ENCODE data around the gene PAGE4. TPM values are rescaled to one million over a fixed set of nuclear protein-coding genes. Genes with fewer than 3 reads are reported as not detected.

PAGE4 gene
- polyA plus RNA-seq, 1 of the 3 experiments (the other 2 are of a cell fraction): not detected

GRCh38 chrX:49838374-49838773, 9.3 kb downstream of the PAGE4 start:
- Histone ChIP-seq H2AFZ (ENCODE audit: low read depth) (no peak overlapping the region), H3K4me1 (ENCODE audit: control insufficient read depth in 1 of 2, insufficient read depth in 2 of 2, low read depth in 1 of 2, low read length in 1 of 2) (no peaks in the 10 kb centered on the region; a peak in 1 of 4 replicates), H3K36me3 (replicated peaks in 1 of 2; ENCODE audit: control insufficient read depth in 1 of 2, insufficient read depth in 2 of 2, low read length in 1 of 2) (no peaks in the 10 kb centered on the region), H4K20me1 (ENCODE audit: insufficient read depth) (no peaks in the 10 kb centered on the region), H3K9ac (no peak overlapping the region), H3F3A (replicated peaks; ENCODE audit: insufficient read depth) (no peaks in the 10 kb centered on the region), H3K4me3 (ENCODE audit: low read depth in 2 of 2, low read length in 1 of 2) (no peak overlapping the region), H3K9me2 (no peaks in the 10 kb centered on the region), H3K79me2 (ENCODE audit: insufficient read depth) (no peaks in the 10 kb centered on the region), H3K27me3 (ENCODE audit: insufficient read depth) (no peaks in the 10 kb centered on the region; the same call in 1 of the 2 replicates), H3K9me3 (no peaks in the 10 kb centered on the region), H3K4me2 (no peak overlapping the region), H3K27ac (ENCODE audit: low read depth in 2 of 2, low read length in 1 of 2) (no peak overlapping the region)
- no peak for TF ChIP-seq TEAD4 (IDR thresholded peaks at IDR 0.05; ENCODE audit: borderline replicate concordance, insufficient read depth)
- TF ChIP-seq, protein P1, sequence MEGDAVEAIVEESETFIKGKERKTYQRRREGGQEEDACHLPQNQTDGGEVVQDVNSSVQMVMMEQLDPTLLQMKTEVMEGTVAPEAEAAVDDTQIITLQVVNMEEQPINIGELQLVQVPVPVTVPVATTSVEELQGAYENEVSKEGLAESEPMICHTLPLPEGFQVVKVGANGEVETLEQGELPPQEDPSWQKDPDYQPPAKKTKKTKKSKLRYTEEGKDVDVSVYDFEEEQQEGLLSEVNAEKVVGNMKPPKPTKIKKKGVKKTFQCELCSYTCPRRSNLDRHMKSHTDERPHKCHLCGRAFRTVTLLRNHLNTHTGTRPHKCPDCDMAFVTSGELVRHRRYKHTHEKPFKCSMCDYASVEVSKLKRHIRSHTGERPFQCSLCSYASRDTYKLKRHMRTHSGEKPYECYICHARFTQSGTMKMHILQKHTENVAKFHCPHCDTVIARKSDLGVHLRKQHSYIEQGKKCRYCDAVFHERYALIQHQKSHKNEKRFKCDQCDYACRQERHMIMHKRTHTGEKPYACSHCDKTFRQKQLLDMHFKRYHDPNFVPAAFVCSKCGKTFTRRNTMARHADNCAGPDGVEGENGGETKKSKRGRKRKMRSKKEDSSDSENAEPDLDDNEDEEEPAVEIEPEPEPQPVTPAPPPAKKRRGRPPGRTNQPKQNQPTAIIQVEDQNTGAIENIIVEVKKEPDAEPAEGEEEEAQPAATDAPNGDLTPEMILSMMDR (IDR thresholded peaks at IDR 0.05): peak; percentile 76
- TF ChIP-seq RAD21 (IDR thresholded peaks at IDR 0.05; ENCODE audit: low read length): peak; percentile 69
- TF ChIP-seq CHD2 (IDR thresholded peaks at IDR 0.05; ENCODE audit: low read length, partially characterized antibody): no peak
- TF ChIP-seq SMC3 (IDR thresholded peaks at IDR 0.05; ENCODE audit: low read depth, low read length): peak; percentile 44
- TF ChIP-seq EZH2phosphoT487 (IDR thresholded peaks at IDR 0.05; ENCODE audit: borderline replicate concordance, low read depth): no peak
- no peak for TF ChIP-seq NRF1 (IDR thresholded peaks at IDR 0.05; ENCODE audit: low read depth, low read length)
- TF ChIP-seq, protein P2, sequence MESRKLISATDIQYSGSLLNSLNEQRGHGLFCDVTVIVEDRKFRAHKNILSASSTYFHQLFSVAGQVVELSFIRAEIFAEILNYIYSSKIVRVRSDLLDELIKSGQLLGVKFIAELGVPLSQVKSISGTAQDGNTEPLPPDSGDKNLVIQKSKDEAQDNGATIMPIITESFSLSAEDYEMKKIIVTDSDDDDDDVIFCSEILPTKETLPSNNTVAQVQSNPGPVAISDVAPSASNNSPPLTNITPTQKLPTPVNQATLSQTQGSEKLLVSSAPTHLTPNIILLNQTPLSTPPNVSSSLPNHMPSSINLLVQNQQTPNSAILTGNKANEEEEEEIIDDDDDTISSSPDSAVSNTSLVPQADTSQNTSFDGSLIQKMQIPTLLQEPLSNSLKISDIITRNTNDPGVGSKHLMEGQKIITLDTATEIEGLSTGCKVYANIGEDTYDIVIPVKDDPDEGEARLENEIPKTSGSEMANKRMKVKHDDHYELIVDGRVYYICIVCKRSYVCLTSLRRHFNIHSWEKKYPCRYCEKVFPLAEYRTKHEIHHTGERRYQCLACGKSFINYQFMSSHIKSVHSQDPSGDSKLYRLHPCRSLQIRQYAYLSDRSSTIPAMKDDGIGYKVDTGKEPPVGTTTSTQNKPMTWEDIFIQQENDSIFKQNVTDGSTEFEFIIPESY (IDR thresholded peaks at IDR 0.05; ENCODE audit: borderline replicate concordance, low read depth): no peak
- TF ChIP-seq, protein P3, sequence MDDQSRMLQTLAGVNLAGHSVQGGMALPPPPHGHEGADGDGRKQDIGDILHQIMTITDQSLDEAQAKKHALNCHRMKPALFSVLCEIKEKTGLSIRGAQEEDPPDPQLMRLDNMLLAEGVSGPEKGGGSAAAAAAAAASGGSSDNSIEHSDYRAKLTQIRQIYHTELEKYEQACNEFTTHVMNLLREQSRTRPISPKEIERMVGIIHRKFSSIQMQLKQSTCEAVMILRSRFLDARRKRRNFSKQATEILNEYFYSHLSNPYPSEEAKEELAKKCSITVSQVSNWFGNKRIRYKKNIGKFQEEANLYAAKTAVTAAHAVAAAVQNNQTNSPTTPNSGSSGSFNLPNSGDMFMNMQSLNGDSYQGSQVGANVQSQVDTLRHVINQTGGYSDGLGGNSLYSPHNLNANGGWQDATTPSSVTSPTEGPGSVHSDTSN (IDR thresholded peaks at IDR 0.05): no peak
- WGBS (ENCODE audit: low lambda C conversion rate): 4% methylated on average over 8 of the region's 8 CpGs
- peak; percentile 52 for DNase-seq
- POLR2A ChIA-PET: no interaction called here
- CTCF ChIA-PET: interaction anchor here (0.6 to 3.1 kb wide), 21 partner anchors 10 to 955 kb away, joined by 3 to 18 read pairs (median 4); partner anchors contain the start of genes PAGE4 and USP27X

DNA sequence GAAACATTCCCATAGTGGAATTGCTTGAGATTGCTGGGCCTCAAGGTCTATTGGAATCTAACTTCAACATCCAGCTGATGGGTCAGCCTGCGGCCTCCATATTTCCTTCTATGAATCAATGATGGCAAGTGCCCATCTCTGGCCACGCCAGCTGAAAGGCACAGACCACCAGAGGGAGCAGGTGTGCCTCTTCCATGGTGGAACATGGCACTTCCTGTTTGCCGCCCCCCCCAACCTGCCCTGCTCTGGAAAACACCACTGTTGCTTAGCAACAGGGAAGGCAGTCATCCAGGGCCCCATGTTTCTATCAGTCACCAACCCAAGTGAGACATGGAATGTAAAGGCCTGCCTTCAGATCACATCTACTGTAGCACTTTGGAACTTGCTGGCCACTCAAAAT, 11.6 kb downstream of the PAGE4 start:
- Histone ChIP-seq H3K27me3 (ENCODE audit: insufficient read depth) (no peaks in the 10 kb centered on the region; the same call in 1 of the 2 replicates), H3K9me2 (no peaks in the 10 kb centered on the region), H2AFZ (ENCODE audit: low read depth) (no peak overlapping the region), H3K9me3 (no peaks in the 10 kb centered on the region), H3K9ac (no peak overlapping the region), H3K36me3 (replicated peaks in 1 of 2; ENCODE audit: control insufficient read depth in 1 of 2, insufficient read depth in 2 of 2, low read length in 1 of 2) (no peaks in the 10 kb centered on the region), H3K4me2 (no peak overlapping the region), H4K20me1 (ENCODE audit: insufficient read depth) (no peaks in the 10 kb centered on the region), H3K27ac (ENCODE audit: low read depth in 2 of 2, low read length in 1 of 2) (no peak overlapping the region), H3F3A (replicated peaks; ENCODE audit: insufficient read depth) (no peaks in the 10 kb centered on the region), H3K4me1 (ENCODE audit: control insufficient read depth in 1 of 2, insufficient read depth in 2 of 2, low read depth in 1 of 2, low read length in 1 of 2) (no peaks in the 10 kb centered on the region; a peak in 1 of 4 replicates), H3K4me3 (ENCODE audit: low read depth in 2 of 2, low read length in 1 of 2) (no peak overlapping the region), H3K79me2 (ENCODE audit: insufficient read depth) (no peaks in the 10 kb centered on the region)
- WGBS (ENCODE audit: low lambda C conversion rate): 36% methylated on average over 2 of the region's 3 CpGs
- peak; percentile 54 for DNase-seq
- ChIA-PET CTCF (interaction anchor here (0.6 to 3.1 kb wide), 9 partner anchors 8 to 1718 kb away, joined by 3 to 18 read pairs (median 3); partner anchors contain the start of gene USP27X), POLR2A (interaction anchor here (0.6 kb wide), 1 partner anchor 36 kb away, joined by 3 read pairs; no protein-coding TSS in a partner anchor)
- TF ChIP-seq, protein P2 (IDR thresholded peaks at IDR 0.05; ENCODE audit: borderline replicate concordance, low read depth): no peak
- TF ChIP-seq EP300 (IDR thresholded peaks at IDR 0.05; ENCODE audit: borderline replicate concordance in 1 of 2, low read depth in 1 of 2, low read length in 1 of 2) (no peak), ELF1 (IDR thresholded peaks at IDR 0.05) (peak; percentile 60), NRF1 (IDR thresholded peaks at IDR 0.05; ENCODE audit: low read depth, low read length) (no peak), RAD21 (IDR thresholded peaks at IDR 0.05; ENCODE audit: low read length) (peak; percentile 42), SMC3 (IDR thresholded peaks at IDR 0.05; ENCODE audit: low read depth, low read length) (peak; percentile 36; the same call in 1 of the 2 replicates), RFX5 (IDR thresholded peaks at IDR 0.05; ENCODE audit: low read length) (no peak)
- TF ChIP-seq, protein P1 (IDR thresholded peaks at IDR 0.05): peak; percentile 56

All from SK-N-SH (cell line).